Head of caudate nucleus (tissue), 42 donors: ENCODE data around the gene PLCG2.
"Not testable (repeated sequence)": the region's sequence is repeated elsewhere in the genome, so short reads cannot be mapped to it uniquely, and the experiment has no call there.

Experiments used
- DNase-seq, 42 donors: peaks; one replicate each; pipeline versions ENCODE4 v3.0.0 to v3.0.0-alpha.2; 2020 to 2021; ENCODE audit warnings: mixed read lengths in 7 of 42
- intact Hi-C: fragments of 100-400 bp; cut with DNase I; formaldehyde crosslinking; loops from one replicate; pipeline ENCODE4 v1.15.0; 2022

Gene PLCG2

DNA sequence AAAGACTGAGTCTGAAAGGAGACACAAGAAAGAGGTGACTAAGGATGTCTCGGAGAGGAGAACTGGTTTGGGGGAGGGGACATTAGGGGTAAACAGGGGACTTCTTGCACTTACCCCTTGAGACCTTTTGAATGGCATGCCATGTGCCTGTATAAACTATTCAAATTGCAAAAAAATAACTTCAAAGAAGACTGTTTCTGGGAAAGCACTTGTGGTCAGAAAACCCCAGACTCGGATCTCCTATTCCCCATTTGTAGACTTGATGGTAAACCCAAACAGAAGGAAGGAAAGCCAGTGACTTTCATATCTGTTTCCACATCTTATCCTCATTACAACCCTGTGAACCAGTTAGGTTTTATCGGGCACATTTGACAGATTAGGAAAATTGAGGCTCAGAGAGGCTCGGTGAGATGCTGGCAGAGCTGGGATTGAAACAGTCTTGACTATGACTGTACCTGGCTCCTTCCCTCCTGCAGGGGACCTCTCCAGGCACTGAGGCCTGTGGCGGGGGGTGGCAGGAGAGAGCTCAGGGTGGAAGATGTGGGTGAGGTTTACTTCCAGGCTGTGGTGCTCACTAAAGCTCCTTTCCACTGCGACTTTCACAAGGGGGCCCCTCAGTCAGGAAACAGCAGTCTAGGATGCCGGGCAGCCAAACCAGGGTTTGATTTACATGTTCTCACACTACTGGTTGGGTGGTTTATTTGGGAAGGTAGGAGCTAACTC is 30.5 kb upstream of the PLCG2 start:
- no peak for DNase-seq
- intact Hi-C loops = no loop called here

DNA sequence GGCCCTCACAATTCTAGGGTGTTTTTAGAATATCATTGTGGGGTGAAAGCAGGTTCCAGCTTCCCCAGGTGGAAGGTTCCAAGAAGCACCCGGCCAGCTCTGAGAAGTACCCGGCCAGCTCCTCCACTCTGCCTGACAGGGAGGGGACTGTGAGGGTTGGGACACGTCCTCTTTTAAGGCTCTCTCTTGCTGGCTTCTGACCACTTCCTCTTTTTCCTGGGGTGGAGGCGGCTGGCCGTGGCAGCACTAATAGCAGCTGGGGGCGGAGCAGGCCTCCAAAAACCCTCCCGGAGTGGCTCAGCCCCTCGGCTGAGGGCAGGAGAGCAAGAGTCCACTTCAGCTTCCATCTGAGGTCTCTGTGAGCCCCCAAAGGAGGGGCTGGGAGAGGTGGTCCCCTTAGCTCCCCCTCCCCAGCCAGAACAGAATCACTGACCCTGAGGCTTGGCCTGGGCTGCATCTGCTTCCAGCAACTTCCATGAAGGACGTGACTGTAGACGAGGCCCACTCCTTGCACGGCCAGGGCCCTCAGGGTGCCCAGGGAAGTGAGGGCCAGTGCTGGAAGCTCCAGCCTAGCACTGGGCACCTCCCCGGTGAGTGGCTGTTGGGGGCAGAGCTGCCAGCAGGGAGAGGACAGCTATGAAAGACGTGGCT is 26.7 kb upstream of the PLCG2 start:
- intact Hi-C loops = no loop called here
- peak in 33 of 42 donors; percentile 19 to 66 (median 41) for DNase-seq

- intact Hi-C loops = no loop called here
- no peak for DNase-seq
Measured at GRCh38 chr16:81752876-81753227, 26.2 kb upstream of the PLCG2 start.

GRCh38 chr16:81754858-81755257 is 24.2 kb upstream of the PLCG2 start:
- DNase-seq = no peak
- intact Hi-C loops = no loop called here

GRCh38 chr16:81755915-81756614 is 23.0 kb upstream of the PLCG2 start:
- intact Hi-C loops = no loop called here
- DNase-seq = peak in 9 of 42 donors; percentile 6 to 41 (median 21)

GRCh38 chr16:81756615-81757356 is 22.3 kb upstream of the PLCG2 start:
- DNase-seq = no peak
- intact Hi-C loops = no loop called here

DNA sequence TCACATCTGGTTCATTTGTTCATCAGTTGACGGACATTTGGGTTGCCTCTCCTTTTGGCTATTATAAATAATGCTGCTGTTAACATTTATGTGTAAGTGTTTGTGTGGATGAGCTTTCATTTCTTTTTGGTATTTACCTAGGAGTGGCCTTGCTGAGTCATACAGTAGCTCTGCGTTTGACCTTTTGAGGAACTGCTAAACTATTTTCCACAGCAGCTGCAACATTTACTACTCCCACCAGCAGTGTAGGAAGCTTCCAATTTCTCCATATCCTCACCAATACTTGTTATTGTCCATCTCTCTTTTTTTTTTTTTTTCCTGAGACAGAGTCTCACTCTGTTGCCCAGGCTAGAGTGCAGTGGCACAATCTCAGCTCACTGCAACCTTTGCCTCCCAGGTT is 20.7 kb upstream of the PLCG2 start:
- intact Hi-C loops = no loop called here

DNA sequence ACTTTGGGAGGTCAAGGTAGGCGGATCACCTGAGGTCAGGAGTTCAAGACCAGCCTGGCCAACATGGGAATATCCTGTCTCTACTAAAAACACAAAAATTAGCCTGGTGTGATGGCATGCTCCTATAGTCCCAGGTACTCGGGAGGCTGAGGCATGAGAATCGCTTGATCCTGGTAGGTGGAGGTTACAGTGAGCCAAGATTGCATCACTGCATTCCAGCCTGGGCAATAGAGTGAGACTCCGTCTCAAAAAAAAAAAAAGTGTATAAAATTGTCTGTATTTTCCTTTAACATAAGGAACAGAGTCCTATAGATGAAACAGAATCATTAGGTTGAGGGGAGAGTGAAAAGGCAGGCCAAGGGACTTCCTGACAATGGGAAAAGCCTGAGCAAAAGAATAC is 16.8 kb upstream of the PLCG2 start:
- DNase-seq, intact Hi-C loops: not testable (repeated sequence)

More for the DNA sequence above, 20.7 kb upstream of the PLCG2 start:
- DNase-seq = no peak

DNA sequence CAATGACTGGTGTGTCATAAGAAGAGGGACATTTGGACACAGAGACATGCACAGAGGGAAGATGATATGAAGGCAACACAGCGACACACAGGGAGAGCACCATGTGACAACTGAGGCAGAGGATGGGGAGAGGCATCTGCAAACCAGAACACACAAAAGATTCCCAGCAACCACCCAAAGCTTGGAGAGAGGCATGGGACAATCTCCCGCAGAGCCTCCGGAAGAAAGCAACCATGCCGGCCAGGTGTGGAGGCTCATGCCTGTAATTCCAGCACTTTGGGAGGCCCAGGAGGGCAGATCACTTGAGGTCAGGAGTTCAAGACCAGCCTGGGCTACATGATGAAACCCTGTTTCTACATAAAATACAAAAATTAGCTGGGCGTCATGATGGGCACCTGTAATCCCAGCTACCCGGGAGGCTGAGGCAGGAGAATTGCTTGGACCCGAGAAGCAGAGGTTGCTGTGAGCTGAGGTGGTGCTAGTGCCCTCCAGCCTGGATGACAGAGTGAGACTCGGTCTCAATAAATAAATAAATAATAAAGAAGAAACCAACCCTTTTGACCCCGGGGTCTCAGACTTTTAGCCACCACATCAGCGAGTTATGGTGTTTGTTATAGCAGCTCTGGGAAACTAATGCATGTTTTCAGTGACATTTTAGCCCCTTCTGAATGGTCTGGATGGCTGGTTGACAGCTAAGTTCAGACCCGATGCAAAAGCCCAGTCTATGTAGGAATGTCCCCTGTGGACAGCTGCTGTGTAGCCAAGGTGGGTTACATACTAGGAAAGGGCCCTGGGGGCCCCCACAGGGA is 13.8 kb upstream of the PLCG2 start:
- no peak for DNase-seq
- intact Hi-C loops = no loop called here

GRCh38 chr16:81765969-81766368 is 13.1 kb upstream of the PLCG2 start:
- DNase-seq = no peak
- intact Hi-C loops = no loop called here

GRCh38 chr16:81767987-81768592 is 11.0 kb upstream of the PLCG2 start:
- intact Hi-C loops = no loop called here
- DNase-seq = no peak

DNA sequence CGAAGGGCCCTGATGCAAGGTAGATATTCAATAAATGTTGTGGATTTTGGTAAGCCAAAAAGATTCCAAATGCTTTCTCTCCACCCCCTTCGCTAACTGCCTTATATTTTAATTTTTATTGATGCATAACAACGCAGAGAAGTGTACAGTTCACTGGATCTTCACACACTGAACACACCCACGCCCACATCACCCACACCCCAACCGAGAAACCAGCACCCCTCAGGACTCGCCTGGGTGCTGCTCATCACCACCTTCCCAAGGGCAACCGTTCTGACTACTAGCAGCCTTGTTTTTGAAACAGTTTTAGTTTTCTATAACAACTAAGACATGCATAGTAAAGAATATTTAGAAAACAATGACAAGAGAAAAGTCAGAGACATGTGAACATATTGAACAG is 9.1 kb upstream of the PLCG2 start:
- intact Hi-C loops = no loop called here
- no peak for DNase-seq

- intact Hi-C loops = no loop called here
- peak in 1 of 42 donors; percentile 11 for DNase-seq
Measured at GRCh38 chr16:81774348-81774747, 4.7 kb upstream of the PLCG2 start.

DNA sequence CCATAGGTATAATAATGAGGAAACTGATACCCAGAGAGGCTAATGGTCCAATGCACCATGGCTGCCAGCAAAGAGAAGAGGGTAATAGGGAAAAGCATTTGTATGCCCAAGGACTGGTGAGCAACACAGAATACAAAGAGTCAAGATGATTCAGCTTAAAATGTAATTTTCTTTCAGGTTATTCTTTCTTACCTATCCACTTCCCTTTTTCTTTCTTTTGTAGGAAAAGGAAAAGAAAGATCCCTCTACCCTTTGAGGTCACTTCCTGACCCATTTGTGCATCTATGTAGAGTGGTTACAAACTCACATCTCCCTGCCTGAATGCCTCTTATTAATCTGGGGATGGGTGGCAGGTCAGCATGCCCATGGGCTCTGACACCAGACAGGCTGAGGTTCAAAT is 3.5 kb upstream of the PLCG2 start:
- DNase-seq = no peak
- intact Hi-C loops = no loop called here

GRCh38 chr16:81778231-81778630 is 860 bp upstream of the PLCG2 start:
- intact Hi-C loops = no loop called here
- no peak for DNase-seq

DNA sequence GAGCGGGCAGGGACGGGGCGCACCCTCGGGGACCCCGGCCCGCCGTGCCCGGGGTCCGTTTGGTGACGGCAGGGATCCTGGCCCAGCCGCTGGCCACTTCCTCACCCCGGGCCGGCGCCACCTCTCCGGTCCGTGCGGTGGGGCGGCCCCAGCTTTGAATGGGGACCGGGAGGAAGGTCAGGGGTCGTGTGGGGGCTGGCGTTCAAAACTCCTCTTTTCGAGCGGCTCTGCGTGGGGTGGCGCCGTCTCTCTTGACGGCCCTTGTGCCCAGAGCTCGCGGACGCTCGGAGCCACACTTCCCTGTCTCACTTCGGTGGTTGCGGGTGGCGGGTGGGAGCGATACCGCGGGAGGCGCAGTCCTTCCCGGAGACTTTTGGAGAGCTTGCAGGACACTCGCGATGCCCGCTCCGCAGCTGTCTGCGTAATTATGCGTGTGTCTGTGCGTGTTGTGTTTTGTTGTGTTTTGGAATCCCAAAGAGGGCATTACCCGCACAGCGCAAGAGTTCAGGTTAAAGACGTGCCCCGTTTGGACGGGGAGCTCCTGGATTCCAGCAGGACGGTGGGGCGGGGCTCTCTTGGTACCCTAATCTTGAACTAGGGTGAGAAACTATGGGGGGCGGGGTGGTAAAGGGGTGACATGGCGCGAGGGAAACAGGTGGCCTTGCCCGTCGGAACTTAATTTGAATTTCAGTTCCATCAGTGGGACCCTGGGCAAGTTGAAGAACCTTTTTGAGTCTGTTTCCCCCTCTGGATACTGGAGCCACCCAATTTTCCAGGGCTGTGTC is 637 bp downstream of the PLCG2 start:
- peak in 2 of 42 donors; percentile 29 for DNase-seq
- intact Hi-C loops = no loop called here

- no peak for DNase-seq
- intact Hi-C loops = no loop called here
Measured at GRCh38 chr16:81780350-81780749, 1.3 kb downstream of the PLCG2 start.

DNA sequence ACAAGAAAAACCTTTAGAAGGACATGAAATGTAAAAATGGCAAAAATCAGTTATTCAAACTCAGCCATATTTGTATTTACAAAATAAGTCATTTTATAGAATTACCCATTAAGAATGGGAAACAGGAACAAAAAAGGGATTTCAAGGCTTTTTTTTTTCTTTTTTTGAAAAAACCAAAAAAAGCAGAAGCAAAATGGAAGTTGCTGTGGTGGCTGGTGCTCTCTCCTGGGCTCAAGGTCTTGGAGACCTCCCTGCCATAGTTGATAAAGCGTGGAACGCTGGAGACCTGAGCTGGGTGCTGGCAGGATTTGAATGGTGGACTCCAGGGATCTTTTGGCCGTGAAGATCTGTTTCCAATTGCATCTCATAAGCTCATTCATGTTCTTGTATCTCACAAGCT is 3.1 kb downstream of the PLCG2 start:
- intact Hi-C loops = no loop called here
- no peak for DNase-seq
